Transverse colon (tissue), 4 donors: Measurements from ENCODE around the gene CDK10. TPM values are rescaled to one million over a fixed set of nuclear protein-coding genes. Genes with fewer than 3 reads are reported as not detected.

Experiments
- DNase-seq: peaks from one replicate; pipeline ENCODE4 v3.0.0-alpha.2; 2019
- H3K27ac ChIP-seq, 4 donors: fragments of 200-600 bp; sonication (generic); 2 replicates each; pipeline ENCODE4 v1.5.1; 2016 to 2018; ENCODE audit warnings: inconsistent platforms in 4 of 4
- H3K27me3 ChIP-seq: fragments of 200-600 bp; sonication (generic); 2 replicates; pipeline ENCODE4 v1.5.1; 2017; ENCODE audit warnings: inconsistent platforms
- H3K36me3 ChIP-seq, 4 donors: fragments of 200-600 bp; sonication (generic); 2 replicates each; pipeline ENCODE4 v1.5.1; 2017 to 2019; ENCODE audit warnings: inconsistent platforms in 4 of 4
- H3K4me1 ChIP-seq, 4 donors: fragments of 200-600 bp; sonication (generic); 2 replicates each; pipeline ENCODE4 v1.5.1; 2017 to 2020; ENCODE audit warnings: inconsistent platforms in 4 of 4
- H3K4me3 ChIP-seq, 4 donors: fragments of 200-600 bp; sonication (generic); 1 replicate in 1 of 4; 2 replicates in 3 of 4; pipeline versions ENCODE4 v1.5.1 to v1.6.1; 2017 to 2019; ENCODE audit warnings: inconsistent platforms in 4 of 4
- H3K9me3 ChIP-seq, 2 donors: fragments of 200-600 bp; sonication (generic); 2 replicates each; pipeline ENCODE4 v1.5.1; 2017 to 2019; ENCODE audit warnings: inconsistent platforms in 2 of 2
- EP300 ChIP-seq: sonication (generic); formaldehyde crosslinking; IDR thresholded peaks from one replicate; pipeline ENCODE4 v1.6.1; 2017; ENCODE audit warnings: antibody characterized with exemption, low read depth
- POLR2A ChIP-seq: fragments of 450-650 bp; IDR thresholded peaks from one replicate; pipeline ENCODE4 v1.6.1; 2016; ENCODE audit warnings: antibody characterized with exemption, mild to moderate bottlenecking, moderate library complexity
- POLR2AphosphoS5 ChIP-seq, 3 donors: sonication (generic); formaldehyde crosslinking; IDR thresholded peaks; one replicate each; pipeline ENCODE4 v1.6.1; 2016; ENCODE audit warnings: antibody characterized with exemption in 3 of 3
- WGBS, 2 donors: methylation state at CpG; one replicate each; pipeline ENCODE4 v1.1.5; 2018; ENCODE audit warnings: low coverage in 1 of 2; 5-methylcytosine and 5-hydroxymethylcytosine counted together
- in situ Hi-C, 4 donors: fragments of 200-750 bp; cut with MboI; loops; one replicate each; pipeline versions ENCODE4 v1.15.0 to v1.15.1; 2017; ENCODE audit warnings: low sequenced_read_pairs in 3 of 4, low pct_ligation_motif_present in 1 of 4, low pct_unique_long_range_greater_than_20kb in 1 of 4
- intact Hi-C: fragments of 100-400 bp; cut with DNase I; formaldehyde crosslinking; loops from one replicate; pipeline ENCODE4 v1.15.1; 2023; ENCODE audit warnings: low total_unique reads
- total RNA-seq, 4 donors: library from RNA; depleted of rRNA; stranded (reverse); fragments of >200 nt; gene quantifications; one replicate each; pipeline ENCODE4 v1.1.0, GENCODE V29; 2016
- TF ChIP-seq, protein P1 (sequence below), 5 experiments: fragments of 200-600 bp in 3 of 5; fragments of 450-650 bp in 2 of 5; sonication (generic) in 3 of 5; IDR thresholded peaks; 1 replicate in 2 of 5; 2 replicates in 3 of 5; pipeline ENCODE4 v1.5.1; 2016 to 2017; ENCODE audit warnings: antibody characterized with exemption in 5 of 5, inconsistent platforms in 3 of 5, mild to moderate bottlenecking in 2 of 5, moderate library complexity in 1 of 5

The CDK10 gene
- total RNA-seq, 4 donors from 2014 or later: 69.6 to 304 (median 74.2) TPM

GRCh38 chr16:89655062-89655643 is 31.3 kb upstream of the CDK10 start:
- in situ Hi-C loops: no loop called here
- 76 to 80% methylated on average over 7 to 10 of the region's 10 CpGs for WGBS, 2 donors
- TF ChIP-seq EP300: no peak
- TF ChIP-seq POLR2AphosphoS5 (IDR thresholded peaks at IDR 0.05): no peak
- TF ChIP-seq, protein P1, sequence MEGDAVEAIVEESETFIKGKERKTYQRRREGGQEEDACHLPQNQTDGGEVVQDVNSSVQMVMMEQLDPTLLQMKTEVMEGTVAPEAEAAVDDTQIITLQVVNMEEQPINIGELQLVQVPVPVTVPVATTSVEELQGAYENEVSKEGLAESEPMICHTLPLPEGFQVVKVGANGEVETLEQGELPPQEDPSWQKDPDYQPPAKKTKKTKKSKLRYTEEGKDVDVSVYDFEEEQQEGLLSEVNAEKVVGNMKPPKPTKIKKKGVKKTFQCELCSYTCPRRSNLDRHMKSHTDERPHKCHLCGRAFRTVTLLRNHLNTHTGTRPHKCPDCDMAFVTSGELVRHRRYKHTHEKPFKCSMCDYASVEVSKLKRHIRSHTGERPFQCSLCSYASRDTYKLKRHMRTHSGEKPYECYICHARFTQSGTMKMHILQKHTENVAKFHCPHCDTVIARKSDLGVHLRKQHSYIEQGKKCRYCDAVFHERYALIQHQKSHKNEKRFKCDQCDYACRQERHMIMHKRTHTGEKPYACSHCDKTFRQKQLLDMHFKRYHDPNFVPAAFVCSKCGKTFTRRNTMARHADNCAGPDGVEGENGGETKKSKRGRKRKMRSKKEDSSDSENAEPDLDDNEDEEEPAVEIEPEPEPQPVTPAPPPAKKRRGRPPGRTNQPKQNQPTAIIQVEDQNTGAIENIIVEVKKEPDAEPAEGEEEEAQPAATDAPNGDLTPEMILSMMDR (IDR thresholded peaks at IDR 0.05): no peak
- no peak for TF ChIP-seq POLR2A
- Histone ChIP-seq H3K27ac (no peak overlapping the region), H3K4me1 (peaks cover 13 to 39% (median 21%) of the 10 kb centered on the region in 4 donors), H3K36me3 (no peaks in the 10 kb centered on the region), H3K4me3 (no peak overlapping the region), H3K9me3 (no peaks in the 10 kb centered on the region), H3K27me3 (no peaks in the 10 kb centered on the region)
- intact Hi-C loops: no loop called here
- no peak for DNase-seq

GRCh38 chr16:89656435-89657121 is 29.9 kb upstream of the CDK10 start:
- no peaks in the 10 kb centered on the region for H3K36me3 ChIP-seq
- intact Hi-C loops: no loop called here
- TF ChIP-seq POLR2A (no peak), POLR2AphosphoS5 (IDR thresholded peaks at IDR 0.05) (no peak), EP300 (no peak)
- TF ChIP-seq, protein P1 (IDR thresholded peaks at IDR 0.05): no peak

GRCh38 chr16:89657442-89658220 is 28.9 kb upstream of the CDK10 start, which contains the start of the genes CHMP1A and SPATA33:
Gene CHMP1A, minus strand, starts transcription at chr16:89657708. Its CDS starts 120 bp downstream, at chr16:89657588.
Gene SPATA33, plus strand, starts transcription at chr16:89657836. Its CDS starts 76 bp downstream, at chr16:89657912.
- TF ChIP-seq EP300 (no peak), POLR2A (peak; percentile 80), POLR2AphosphoS5 (IDR thresholded peaks at IDR 0.05) (peak; percentile 32 to 91 (median 89))
- TF ChIP-seq, protein P1 (IDR thresholded peaks at IDR 0.05): no peak
- in situ Hi-C loops: no loop called here
- 1% methylated on average over 31 of the region's 99 CpGs; no CpG with 5 or more reads in 1 of the 2 donors for WGBS, 2 donors

More at GRCh38 chr16:89656435-89657121, 29.9 kb upstream of the CDK10 start:
- Histone ChIP-seq H3K27ac (peak overlapping the region; percentile 79 to 93 (median 90)), H3K27me3 (no peaks in the 10 kb centered on the region), H3K4me3 (peak overlapping the region; percentile 88 to 95 (median 94)), H3K4me1 (peaks cover 13 to 39% (median 21%) of the 10 kb centered on the region in 4 donors), H3K9me3 (no peaks in the 10 kb centered on the region)
- in situ Hi-C loops: no loop called here
- no peak for DNase-seq
- 9 to 38% methylated on average over 6 to 32 of the region's 32 CpGs for WGBS, 2 donors

More at GRCh38 chr16:89657442-89658220, 28.9 kb upstream of the CDK10 start, which contains the start of the genes CHMP1A and SPATA33:
- peak; percentile 92 for DNase-seq
- Histone ChIP-seq H3K4me3 (peak within 1 kb of the TSS; percentile 88 to 95 (median 94)), H3K9me3 (no peaks in the 10 kb centered on the region), H3K36me3 (no peaks in the 10 kb centered on the region), H3K27ac (peak within 1 kb of the TSS; percentile 79 to 93 (median 90)), H3K27me3 (no peaks in the 10 kb centered on the region), H3K4me1 (peaks cover 13 to 39% (median 21%) of the 10 kb centered on the region in 4 donors)
- intact Hi-C loops: no loop called here
